Effector CD8-positive, alpha-beta T cell (primary cell): ENCODE data around the gene ARSB.
"Not testable (repeated sequence)": the region's sequence is repeated elsewhere in the genome, so short reads cannot be mapped to it uniquely, and the experiment has no call there.

ENCODE experiments used
- DNase-seq: peaks from one replicate; lab custom pipeline; 2025; lab: John Stamatoyannopoulos, UW

The ARSB gene

DNA sequence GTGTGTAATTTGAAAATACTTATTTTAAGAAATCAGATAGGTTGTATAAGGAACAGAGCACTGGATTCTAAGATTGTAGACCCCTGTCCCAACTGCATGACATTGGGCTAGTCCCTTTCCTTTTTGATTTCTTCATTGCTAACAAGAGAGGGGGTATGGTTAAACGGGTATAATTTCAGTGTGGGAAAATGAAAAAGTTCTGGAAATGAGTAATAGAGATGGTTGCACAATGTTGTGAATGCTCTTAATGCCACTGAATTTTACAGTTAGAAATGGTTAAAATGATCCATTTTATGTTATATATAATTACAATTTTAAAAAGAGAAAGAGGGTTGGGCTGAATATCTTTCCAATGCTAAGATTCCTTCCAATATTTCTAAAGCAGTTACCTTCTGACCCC is 233.2 kb downstream of the ARSB start:
- DNase-seq, result no peak

DNA sequence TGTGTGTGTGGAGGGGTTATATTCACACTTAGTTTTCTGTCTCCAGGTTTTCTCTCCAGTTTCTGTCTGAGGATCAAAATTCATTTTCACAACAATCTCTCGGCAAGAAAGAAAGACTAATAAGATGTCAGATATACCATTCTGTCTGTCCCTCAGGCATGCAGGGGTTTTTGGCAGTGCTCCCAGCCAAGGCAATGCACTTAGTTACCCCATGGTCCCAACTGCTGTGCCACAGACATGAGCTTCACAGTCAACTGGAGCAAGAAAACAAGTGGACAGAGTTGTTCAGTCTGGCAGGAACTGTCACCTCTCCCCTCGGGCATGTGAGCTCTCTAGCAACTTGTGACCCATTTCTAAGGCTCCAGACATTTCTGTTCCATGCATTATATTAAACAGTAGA is 234.8 kb downstream of the ARSB start:
- no peak for DNase-seq

DNA sequence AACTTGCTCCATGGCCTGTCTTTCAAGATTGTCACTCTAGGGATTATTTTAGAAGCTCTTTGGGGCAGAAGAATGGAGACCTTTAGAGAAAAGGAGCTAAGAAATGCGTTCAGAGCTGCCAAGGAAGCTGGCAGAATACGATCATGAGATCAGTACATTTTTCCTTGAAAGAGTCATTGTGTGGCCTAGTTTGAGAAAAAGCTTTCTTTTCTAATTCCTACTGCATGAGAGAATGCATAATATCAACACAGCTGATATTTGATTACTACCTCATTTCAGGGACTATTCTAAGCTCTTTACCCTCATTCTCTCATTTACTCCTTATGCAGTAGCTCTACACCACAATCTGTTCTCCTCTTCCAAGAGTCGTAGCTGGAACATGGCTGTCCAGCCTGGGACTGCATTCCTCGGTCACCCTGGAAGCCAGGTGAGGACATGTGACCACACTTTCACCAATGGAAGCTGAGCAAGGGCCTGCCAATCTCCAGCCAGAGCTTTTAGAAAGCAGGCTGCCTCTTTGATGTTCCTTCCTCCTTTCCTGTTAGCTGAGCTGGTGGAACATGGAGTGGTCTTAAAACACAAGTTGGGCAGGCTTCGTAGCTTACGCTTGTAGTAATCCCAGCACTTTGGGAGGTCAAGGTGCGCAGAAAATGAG is 237.3 kb downstream of the ARSB start:
- no peak for DNase-seq

DNA sequence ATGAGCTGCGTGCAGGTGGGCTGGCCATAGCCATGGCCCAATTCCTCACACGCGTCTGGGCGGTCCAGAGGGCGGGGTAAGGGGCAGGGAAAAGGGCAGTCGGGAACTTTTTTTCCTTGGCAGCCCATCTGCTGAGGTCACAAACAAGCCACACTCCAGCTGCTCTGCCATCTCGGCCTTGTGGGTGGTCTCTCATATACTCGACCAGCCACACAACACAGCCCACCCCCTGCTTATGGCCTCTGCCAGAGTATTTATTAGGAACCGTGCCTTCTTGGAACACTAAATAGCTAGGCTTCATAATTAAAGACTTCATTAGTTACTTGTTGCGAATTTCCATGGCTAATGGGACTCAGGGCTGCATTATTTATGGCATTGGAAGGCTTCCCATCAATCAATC is 238.1 kb downstream of the ARSB start:
- DNase-seq, result no peak

DNA sequence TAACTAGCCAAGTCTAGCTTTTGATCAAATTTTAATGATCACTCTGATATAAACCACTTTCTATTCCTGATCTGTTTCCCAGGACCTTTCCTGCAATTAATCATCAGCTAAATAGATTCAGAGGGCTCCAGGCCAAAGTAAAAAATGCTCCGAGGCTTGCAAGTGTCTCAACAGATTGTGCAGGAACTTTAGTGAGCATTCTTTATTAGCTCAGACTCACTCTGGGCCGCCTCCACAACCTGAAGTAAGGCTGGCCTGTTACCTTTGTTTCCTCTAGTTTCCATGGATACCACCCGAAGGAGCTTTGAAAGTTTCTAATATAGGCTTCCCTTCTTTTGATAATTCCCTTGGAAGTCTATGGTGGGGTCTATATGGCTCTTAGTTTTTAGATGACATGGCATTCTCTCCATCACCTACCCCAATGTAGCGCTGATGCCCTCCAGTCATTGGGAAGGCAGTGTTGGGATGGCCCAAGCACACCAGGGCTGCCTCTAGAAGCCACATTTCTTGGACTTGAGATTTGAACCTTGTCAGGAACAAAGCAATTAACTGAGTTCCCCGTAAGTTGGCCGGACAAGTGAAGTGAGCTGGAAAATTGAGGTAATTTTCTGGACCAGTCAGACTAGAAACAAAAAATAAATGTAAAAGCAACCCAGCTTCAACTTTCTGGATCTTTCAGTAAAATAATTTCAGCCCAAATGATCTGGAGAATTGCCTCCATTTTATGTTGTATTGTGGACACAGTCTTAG is 238.9 kb downstream of the ARSB start:
- no peak for DNase-seq

DNA sequence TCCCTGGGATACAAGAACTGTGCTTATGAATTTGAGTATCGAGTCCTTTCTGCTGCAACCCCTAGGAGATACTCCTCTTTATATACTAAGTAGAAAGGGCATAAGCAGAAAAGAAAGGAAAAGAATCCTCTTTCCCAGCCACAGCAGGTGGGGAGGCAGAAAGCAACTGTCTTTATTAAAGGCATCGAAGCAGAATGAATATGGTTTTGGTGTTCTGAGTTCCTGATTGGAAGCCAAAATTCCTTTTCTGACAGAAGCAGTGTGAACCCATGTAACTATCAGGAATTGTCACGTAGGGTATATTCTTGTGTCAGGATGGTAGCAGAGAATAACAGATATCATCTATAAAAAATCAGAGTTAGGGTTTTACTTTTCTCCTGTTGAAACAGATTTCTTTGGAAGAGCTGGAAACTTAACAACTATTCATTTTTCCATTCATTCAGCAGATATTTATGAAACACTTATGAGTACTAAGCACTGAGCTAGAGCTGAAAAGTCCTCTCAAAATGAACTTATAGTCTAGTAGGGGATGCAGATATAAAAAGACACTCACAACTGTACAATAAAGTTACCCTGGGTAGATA is 240.1 kb downstream of the ARSB start:
- no peak for DNase-seq

DNA sequence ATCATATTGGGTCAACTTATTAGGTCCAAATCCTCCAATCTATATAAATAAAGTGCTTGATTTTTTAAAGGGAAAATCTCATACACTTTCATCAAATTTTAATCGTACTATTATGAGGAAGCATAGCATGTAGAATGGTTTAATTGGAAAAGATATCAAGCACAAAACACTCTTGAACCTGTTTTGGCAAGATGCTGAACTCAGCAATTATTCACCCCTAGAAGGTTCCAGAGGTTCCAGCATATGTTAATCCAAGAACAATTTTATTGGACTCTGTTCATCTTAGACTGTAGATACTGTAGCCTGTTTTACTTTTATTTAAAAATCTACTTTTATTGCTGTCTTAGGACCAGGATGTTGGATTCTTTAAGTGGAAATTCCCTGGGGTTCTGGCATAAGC is 244.1 kb downstream of the ARSB start:
- DNase-seq, result no peak

DNA sequence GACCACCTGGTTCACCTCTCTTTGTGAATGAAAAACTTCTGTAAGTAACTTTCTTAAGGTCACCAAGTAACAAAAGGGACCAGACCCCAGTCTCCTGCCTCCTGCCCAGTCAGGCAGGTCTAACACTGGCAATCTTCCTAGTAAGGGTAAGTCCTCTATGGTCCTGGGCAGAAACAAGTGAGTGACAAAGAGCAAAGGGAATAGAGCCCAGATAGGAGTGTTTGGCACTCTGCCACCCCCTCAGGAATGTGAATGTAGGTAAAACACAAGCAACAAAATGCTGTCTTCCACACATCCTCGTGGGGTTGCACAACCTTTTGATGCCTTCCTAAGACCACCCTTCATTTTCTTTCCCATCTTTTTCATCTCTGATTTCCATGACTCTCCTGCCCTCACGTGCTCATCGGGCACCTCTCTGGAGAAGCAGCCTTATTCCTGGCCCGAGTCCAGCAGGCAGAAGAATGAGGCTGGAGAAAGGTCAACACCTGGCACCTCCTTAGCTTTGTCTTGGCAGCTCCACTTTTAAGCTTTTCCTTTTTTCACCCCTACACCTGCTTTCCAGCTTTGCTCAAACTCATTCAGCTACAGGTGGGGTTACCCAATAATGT is 246.3 kb downstream of the ARSB start:
- no peak for DNase-seq

GRCh38 chr5:78738104-78738503 is 247.0 kb downstream of the ARSB start:
- DNase-seq, result no peak

GRCh38 chr5:78735834-78736463 is 249.2 kb downstream of the ARSB start:
- no peak for DNase-seq

- no peak for DNase-seq
Observed at GRCh38 chr5:78734950-78735349, 250.2 kb downstream of the ARSB start.

DNA sequence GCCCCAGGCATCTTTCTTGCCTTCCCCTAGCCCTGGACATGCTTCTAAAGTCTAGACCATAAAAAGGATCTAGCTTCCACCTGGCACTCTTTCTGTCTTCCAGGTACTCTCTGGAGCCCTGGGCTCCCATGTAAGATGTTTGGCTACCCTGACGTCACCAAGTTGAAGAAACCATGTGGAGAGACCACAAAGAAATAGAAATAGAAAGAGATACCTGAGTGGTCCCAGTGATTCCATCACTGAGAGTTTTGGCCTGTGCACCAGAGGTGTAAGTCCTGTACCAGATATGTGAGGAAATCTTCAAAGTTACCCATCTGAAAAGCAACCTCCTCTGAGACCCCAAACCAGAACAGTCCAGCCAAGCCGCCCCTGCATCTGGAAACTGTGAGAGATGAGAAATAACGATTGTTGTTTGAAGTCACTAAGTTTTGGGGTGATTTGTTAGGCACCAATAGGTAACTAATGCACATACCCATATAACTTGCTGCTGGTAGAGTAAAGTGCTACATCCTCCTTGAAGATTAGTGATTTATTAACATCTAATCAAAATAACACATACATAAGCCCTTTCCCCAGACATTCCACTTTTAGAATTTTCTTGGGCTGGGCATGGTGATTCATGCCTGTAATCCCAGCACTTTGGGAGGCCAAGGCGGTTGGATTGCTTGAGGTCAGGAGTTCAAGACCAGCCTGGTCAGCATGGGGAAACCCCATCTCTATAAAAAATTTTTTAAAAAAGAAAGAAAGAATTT is 250.8 kb downstream of the ARSB start:
- DNase-seq, result no peak

DNA sequence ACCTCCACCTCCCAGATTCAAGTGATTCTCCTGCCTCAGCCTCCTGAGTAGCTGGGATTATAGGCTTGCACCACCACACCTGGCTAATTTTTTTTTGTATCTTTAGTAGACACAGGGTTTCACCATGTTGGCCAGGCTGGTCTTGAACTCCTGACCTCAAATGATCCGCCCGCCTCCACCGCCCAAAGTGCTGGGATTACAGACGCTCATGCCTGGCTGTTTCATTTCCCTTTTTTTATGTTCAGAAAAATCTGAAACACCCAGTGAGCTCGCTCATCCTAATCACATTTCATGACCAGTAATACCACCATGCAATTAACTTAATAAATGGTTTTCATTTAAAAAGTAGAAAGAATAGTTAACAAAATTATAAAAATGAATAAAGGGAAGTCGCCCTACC is 252.4 kb downstream of the ARSB start:
- DNase-seq, result not testable (repeated sequence)

GRCh38 chr5:78731884-78732283 is 253.2 kb downstream of the ARSB start:
- no peak for DNase-seq

GRCh38 chr5:78730300-78731094 is 254.6 kb downstream of the ARSB start:
- DNase-seq, result no peak

DNA sequence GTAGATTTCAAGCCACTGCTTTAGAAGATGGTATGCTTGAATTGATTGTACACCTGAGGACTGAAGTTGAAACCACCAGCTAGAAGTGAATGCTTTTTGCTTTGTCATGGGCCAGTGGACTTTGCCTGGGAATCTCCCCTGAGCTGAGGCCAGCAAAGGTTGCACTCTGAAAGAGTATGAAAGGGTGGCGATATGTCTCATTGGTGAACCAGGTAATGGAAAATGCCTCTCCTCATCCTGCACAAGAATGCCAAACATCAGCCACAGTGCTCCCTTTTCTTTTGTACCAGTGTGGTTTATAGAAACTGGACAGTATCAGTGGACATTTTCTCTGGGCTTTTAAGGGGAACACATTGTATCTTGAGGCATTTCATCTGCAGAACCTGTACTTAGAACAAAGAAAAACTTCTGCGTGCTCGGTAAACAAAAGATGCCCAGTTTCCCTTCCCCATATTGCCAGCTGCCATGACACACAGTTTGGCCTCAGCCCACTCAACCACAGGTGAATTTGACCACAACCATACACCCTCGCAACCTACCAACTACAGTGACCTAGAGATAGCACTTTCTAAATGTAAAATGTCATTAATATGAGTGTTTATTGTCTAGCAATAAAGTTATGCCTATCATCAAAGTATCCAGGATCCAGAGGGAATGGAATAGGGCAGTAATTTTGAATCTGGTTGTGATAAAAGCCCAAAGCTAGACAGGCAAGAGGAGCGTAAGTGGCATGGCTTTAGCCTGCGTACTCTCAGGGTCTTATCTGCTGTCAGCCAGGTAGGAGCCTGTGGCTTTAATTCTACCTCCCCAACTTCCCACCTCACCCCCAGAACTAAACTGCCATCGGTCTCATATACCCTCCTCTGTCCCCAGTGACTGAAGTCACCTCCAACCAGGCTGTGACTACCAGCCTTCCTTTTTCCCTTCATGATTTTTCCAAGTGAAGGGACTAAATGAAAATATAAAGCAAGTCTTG is 257.0 kb downstream of the ARSB start:
- no peak for DNase-seq
